Sigmoid colon (tissue), 7 donors: ENCODE results near the gene ZBED4. TPM values are rescaled to one million over a fixed set of nuclear protein-coding genes. Genes with fewer than 3 reads are reported as not detected.

Experiments
- DNase-seq: peaks from one replicate; pipeline ENCODE4 v3.0.0-alpha.2; 2019
- H3K27ac ChIP-seq, 4 donors: fragments of 200-600 bp; sonication (generic); one replicate each; pipeline ENCODE4 v1.5.1; 2016 to 2019; ENCODE audit warnings: mild to moderate bottlenecking in 1 of 4
- H3K27me3 ChIP-seq, 3 donors: fragments of 200-600 bp; sonication (generic); one replicate each; pipeline ENCODE4 v1.5.1; 2019; ENCODE audit warnings: mild to moderate bottlenecking in 1 of 3
- H3K36me3 ChIP-seq, 4 donors: fragments of 200-600 bp; sonication (generic); one replicate each; pipeline ENCODE4 v1.5.1; 2016 to 2019
- H3K4me1 ChIP-seq, 4 donors: fragments of 200-600 bp; sonication (generic); one replicate each; pipeline ENCODE4 v1.5.1; 2017 to 2019
- H3K4me3 ChIP-seq, 4 donors: fragments of 200-600 bp; sonication (generic); one replicate each; pipeline ENCODE4 v1.5.1; 2017 to 2019; ENCODE audit warnings: mild to moderate bottlenecking in 2 of 4, moderate library complexity in 1 of 4
- H3K9me3 ChIP-seq, 4 donors: fragments of 200-600 bp in 3 of 4; sonication (generic) in 3 of 4; one replicate each; pipeline versions ENCODE4 v1.5.1 to v1.6.1; 2013 to 2019
- CTCF ChIP-seq, 4 experiments: fragments of 450-650 bp in 3 of 4; fragments of 200-600 bp in 1 of 4; IDR thresholded peaks; one replicate each; pipeline ENCODE4 v1.5.1; 2016 to 2019; ENCODE audit warnings: antibody characterized with exemption in 4 of 4, mild to moderate bottlenecking in 3 of 4, moderate library complexity in 2 of 4
- EP300 ChIP-seq, 4 donors: sonication (generic); formaldehyde crosslinking; IDR thresholded peaks; one replicate each; pipeline ENCODE4 v1.6.1; 2017; ENCODE audit warnings: antibody characterized with exemption in 4 of 4
- POLR2A ChIP-seq, 2 donors: fragments of 450-650 bp; IDR thresholded peaks; one replicate each; pipeline ENCODE4 v1.6.1; 2016; ENCODE audit warnings: antibody characterized with exemption in 2 of 2, mild to moderate bottlenecking in 2 of 2, moderate library complexity in 2 of 2
- POLR2AphosphoS5 ChIP-seq, 4 donors: sonication (generic); formaldehyde crosslinking; IDR thresholded peaks; one replicate each; pipeline ENCODE4 v1.6.1; 2017; ENCODE audit warnings: antibody characterized with exemption in 4 of 4
- WGBS, 2 donors: extraction: QIAGEN DNeasy Blood & Tissue Kit; methylation state at CpG; one replicate each; pipeline ENCODE4 v1.1.7; 2013; 5-methylcytosine and 5-hydroxymethylcytosine counted together
- intact Hi-C: fragments of 100-400 bp; cut with DNase I; formaldehyde crosslinking; loops from one replicate; pipeline ENCODE4 v1.15.1; 2023
- polyA plus RNA-seq, 3 donors: library from polyadenylated mRNA; stranded (reverse); fragments of 200-250 nt; gene quantifications; one replicate each; pipeline ENCODE4 v1.2.3, GENCODE V29; 2013
- total RNA-seq, 4 donors: library from RNA; depleted of rRNA; stranded (reverse); fragments of >200 nt; gene quantifications; one replicate each; pipeline ENCODE4 v1.1.0, GENCODE V29; 2016
- donor health status: healthy with polysubstance abuse.
- donor health status: Bipolar disorder and iron deficiency.
- donor health status: healthy.

Gene ZBED4
- total and polyA plus RNA-seq, 7 donors: 2.4 to 10.5 (median 4.6) TPM

GRCh38 chr22:49897015-49897684 lies 43.5 kb downstream of the ZBED4 start:
- no peak overlapping the region for H3K27ac ChIP-seq
- H3K36me3 ChIP-seq: peaks cover 0 to 19% (median 8%) of the 10 kb centered on the region in 4 donors
- intact Hi-C loops: no loop called here
- no peaks in the 10 kb centered on the region for H3K9me3 ChIP-seq
- TF ChIP-seq CTCF (IDR thresholded peaks at IDR 0.05) (no peak), EP300 (IDR thresholded peaks at IDR 0.05) (no peak), POLR2A (IDR thresholded peaks at IDR 0.05) (no peak), POLR2AphosphoS5 (IDR thresholded peaks at IDR 0.05) (no peak)
- WGBS, 2 donors: 91 to 98% methylated on average over 8 of the region's 8 CpGs
- H3K4me1 ChIP-seq: no peaks in the 10 kb centered on the region
- H3K27me3 ChIP-seq: no peaks in the 10 kb centered on the region
- DNase-seq: no peak
- no peak overlapping the region for H3K4me3 ChIP-seq

- Histone ChIP-seq H3K9me3 (no peaks in the 10 kb centered on the region), H3K4me1 (no peaks in the 10 kb centered on the region), H3K36me3 (peaks cover 5 to 36% (median 28%) of the 10 kb centered on the region in 4 donors), H3K4me3 (no peak overlapping the region), H3K27me3 (no peaks in the 10 kb centered on the region), H3K27ac (no peak overlapping the region)
- WGBS, 2 donors: 88 to 90% methylated on average over 6 of the region's 6 CpGs
- intact Hi-C loops: no loop called here
- TF ChIP-seq EP300 (IDR thresholded peaks at IDR 0.05): no peak
- no peak for TF ChIP-seq POLR2A (IDR thresholded peaks at IDR 0.05)
- TF ChIP-seq CTCF (IDR thresholded peaks at IDR 0.05): no peak
- TF ChIP-seq POLR2AphosphoS5 (IDR thresholded peaks at IDR 0.05): no peak
- DNase-seq: no peak
Measured at GRCh38 chr22:49899530-49899929, 45.9 kb downstream of the ZBED4 start.

DNA sequence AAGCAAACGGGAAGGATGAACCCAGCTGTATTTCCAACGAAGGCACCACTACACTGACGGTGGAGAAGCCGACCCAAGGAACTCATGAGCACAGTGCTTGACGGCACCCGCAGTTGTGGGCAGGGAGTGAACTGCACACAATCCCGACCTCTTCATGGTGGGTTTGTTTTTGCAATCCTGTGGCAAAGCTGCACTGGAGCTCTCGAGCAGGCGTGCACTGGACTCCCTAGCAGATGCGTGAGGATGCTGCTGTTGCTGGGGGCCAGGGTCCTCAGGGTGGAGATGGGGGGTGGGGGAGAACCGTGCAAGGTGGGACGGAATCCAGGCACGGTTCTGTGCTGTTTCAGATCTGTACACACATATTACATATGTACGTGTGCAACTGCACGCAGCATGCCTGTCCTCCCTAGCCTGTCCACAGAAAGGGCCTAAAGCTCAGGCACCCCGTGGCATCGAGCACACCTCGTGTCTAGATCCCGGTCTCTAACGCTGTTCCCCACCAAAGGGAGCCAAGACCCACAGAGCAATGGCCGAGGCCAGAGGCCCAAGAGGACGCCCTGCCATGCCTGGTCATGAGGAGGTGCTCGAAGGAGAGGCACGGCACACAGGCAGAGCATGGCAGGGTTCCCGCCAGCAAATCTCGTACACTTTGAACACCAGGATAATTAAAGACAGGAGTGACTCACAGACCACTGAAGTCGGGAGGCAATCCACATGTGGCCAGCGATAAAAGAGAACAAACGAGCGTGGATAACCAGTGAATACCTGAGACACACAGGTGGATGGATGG lies 47.0 kb downstream of the ZBED4 start:
- no peak for DNase-seq
- H3K27ac ChIP-seq: no peak overlapping the region
- H3K4me3 ChIP-seq: no peak overlapping the region
- no peaks in the 10 kb centered on the region for H3K9me3 ChIP-seq
- intact Hi-C loops: no loop called here
- WGBS, 2 donors: 91 to 93% methylated on average over 30 of the region's 30 CpGs
- no peak for TF ChIP-seq CTCF (IDR thresholded peaks at IDR 0.05)
- no peak for TF ChIP-seq EP300 (IDR thresholded peaks at IDR 0.05)
- TF ChIP-seq POLR2AphosphoS5 (IDR thresholded peaks at IDR 0.05): no peak
- no peak for TF ChIP-seq POLR2A (IDR thresholded peaks at IDR 0.05)
- peaks cover 5 to 45% (median 28%) of the 10 kb centered on the region in 4 donors for H3K36me3 ChIP-seq
- no peaks in the 10 kb centered on the region for H3K27me3 ChIP-seq
- no peaks in the 10 kb centered on the region for H3K4me1 ChIP-seq

DNA sequence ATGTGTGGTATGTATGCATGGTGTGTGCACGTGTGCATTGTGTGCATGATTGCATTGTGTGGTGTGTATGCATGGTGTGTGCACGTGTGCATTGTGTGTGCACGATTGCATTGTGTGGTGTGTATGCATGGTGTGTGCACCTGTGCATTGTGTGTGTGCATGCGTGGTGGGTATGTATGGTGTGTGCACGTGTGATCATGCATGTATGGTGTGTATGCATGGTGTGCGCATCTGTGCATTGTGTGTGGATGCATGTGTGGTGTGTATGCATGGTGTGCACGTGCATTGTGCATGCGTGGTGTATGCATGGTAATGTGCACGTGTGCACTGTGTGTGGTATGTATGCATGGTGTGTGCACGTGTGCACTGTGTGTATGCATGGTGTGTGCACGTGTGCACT lies 47.8 kb downstream of the ZBED4 start:
- TF ChIP-seq CTCF (IDR thresholded peaks at IDR 0.05) (no peak), EP300 (IDR thresholded peaks at IDR 0.05) (no peak), POLR2A (IDR thresholded peaks at IDR 0.05) (no peak), POLR2AphosphoS5 (IDR thresholded peaks at IDR 0.05) (no peak)
- Histone ChIP-seq H3K27me3 (no peaks in the 10 kb centered on the region), H3K4me1 (no peaks in the 10 kb centered on the region), H3K36me3 (peaks cover 5 to 54% (median 28%) of the 10 kb centered on the region in 4 donors), H3K9me3 (no peaks in the 10 kb centered on the region), H3K4me3 (no peak overlapping the region), H3K27ac (no peak overlapping the region)
- intact Hi-C loops: no loop called here
- whole genome bisulfite sequencing, 2 donors: 92 to 98% methylated on average over 11 of the region's 11 CpGs
- no peak for DNase-seq
